Cardiac septum (tissue), 1 donor: Measurements from ENCODE around the gene TAL1. TPM values are rescaled to one million over a fixed set of nuclear protein-coding genes. Genes with fewer than 3 reads are reported as not detected.
"Not testable (repeated sequence)": the region's sequence is repeated elsewhere in the genome, so short reads cannot be mapped to it uniquely, and the experiment has no call there.

Experiments used
- DNase-seq: peaks from one replicate; pipeline ENCODE4 v3.0.0-alpha.2; 2020; ENCODE audit warnings: low spot score
- intact Hi-C: fragments of 100-400 bp; cut with DNase I; formaldehyde crosslinking; loops from one replicate; pipeline ENCODE4 v1.14.0; 2022
- total RNA-seq: library from RNA; stranded (reverse); fragmentation: NEBNext Ultra II Directional; extraction: Animal tissue kit (Norgen Biotek cat#: 25700); gene quantifications from one replicate; pipeline ENCODE4 v1.2.1, GENCODE V29; 2021
- donor health status: DM: no; HTN: no; CAD: no.

TAL1 gene
- total RNA-seq, 1 donor from 2014 or later: 1.9 TPM

DNA sequence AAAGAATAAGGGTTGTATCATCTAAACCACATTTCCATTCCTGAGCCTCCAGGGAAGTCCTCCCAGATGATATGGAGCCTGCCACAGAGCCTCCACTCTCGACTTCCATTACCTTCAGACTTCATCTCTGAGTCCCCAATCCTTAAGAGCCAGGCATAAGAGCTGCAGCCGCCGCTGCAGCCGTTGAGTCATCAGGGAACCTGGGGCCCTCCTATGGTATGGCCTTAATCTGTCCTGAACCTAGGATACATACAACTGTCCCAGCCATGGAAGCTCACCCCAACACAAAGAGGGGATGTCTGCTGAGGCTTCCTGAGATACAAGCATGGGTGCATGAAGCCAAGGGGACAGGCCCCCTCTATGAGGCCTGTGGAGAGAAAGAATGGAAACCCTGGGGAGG is 16.3 kb downstream of the TAL1 start:
- intact Hi-C loops: no loop called here
- peak; percentile 36 for DNase-seq

DNA sequence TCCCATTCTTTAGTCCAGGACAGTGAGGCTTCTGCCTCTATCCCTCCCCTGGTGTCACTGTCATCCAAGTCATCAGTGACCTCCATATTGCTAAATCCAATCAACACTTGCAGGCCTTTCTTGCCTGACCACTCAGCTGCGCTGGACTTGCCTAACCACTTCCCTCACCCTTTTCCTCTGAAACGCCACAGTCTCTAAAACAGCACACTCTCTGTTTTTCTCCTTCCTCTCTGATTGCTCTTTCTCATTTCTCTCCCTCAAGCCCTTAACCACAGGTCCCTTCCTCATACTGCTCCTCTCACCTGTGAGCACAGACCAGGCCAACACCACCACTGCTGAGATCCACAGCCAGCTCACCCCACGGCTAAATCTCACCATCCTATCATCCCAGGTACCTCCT is 17.5 kb downstream of the TAL1 start:
- peak; percentile 51 for DNase-seq
- intact Hi-C loops: no loop called here

DNA sequence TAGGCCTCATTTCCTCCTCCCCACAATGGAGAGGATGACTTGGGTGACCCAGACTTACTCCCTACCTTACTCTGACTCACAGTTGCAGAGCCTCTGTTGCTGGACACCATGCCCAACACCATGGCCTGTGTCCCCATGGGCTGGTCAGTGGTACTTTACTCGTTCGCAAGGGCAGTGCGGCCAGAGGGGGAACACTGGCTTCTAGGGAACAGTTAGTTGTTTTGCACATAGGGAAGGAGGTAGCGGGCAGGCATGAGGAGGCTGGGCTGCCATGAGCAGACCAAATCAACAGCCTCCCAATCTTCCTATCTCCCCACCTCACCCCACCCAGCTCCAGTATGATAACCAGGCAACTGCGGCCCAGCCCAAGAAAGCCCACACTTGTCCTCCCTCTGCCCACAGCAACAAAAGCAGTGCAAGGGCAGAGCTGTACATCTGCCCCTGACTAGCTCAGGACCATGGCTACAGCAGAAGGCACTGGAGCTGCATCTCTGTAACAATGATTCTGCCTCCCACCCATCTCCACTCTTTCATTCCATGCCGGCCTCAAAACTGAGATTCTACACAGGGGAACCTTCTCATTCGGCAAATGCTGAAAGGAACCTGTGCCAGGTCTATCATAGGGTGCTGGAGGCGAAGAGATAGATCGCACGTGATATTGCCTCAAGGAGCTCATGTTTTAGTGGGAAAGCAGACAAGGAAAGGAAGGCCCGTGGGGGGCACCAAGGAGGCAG is 18.6 kb downstream of the TAL1 start:
- DNase-seq: peak; percentile 58
- intact Hi-C loops: no loop called here

DNA sequence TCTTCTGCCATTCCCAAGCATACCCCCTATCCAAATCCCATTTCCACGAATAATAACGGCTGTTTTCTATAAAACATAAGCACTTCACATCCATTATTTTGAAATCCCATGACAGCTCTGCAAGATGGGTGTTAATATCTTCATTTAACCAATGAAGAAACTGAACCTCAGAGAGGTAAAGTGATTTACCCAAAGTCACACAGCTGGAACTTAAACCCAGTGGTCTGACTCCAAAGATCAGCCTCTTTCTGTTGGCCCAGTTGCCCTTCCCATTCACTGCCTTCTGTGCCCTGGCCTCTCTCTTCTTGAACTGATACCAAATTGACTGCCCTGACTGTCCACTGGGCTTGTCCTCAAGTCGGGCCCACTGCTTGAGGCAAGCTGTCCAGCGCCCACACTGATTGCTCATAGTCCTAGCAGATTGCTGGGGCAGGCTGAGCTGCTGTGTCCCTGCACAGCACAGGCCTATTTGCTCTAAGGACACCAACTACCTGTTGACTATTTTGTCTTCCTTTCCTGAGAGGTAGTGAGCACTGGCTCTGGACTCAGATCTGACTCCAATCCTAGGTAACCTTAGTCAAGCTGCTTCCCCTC is 19.3 kb downstream of the TAL1 start:
- intact Hi-C loops: no loop called here
- DNase-seq: peak; percentile 58

DNA sequence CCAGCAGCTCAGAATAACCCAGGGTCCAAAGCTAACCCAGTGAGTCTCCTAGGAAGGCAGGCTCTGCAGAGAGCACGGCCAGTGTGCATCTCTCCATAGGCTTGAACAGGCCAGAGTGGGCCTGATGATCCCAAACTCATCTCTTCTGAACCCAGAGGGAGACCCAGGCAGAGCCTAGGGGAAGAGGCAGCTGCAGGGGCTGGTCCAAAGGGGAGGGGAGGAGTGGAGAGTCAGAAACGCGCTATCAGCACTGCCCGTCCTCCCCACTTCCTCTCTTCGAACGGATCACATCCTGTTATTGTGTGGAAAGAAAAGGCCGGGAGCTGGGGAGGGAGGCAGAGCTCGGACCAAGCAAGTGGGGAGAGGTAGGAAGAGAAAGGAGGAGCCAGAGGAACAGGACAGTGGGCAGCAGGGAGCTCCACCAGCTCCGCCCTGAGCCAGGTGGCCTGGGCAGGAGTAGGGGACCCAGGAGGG is 20.2 kb downstream of the TAL1 start:
- no peak for DNase-seq
- intact Hi-C loops: no loop called here

DNA sequence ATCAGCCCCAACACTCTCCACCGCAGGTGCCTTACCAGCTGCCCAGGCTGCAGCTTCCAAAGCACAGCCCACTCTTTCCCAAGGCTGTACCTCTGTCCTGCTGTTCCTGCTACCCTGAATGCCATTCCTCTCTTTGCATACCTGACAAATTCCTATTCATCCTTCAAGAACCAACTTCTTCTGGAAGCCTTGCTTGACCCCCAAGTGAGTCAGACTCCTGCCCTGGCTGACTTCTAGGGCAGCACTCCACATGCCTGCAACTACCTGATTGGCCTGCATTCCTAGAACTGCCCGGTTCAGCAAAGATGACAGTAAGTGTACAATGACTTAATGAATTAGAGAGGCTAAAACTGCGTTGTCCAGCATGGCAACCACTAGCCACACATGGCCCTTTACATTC is 21.4 kb downstream of the TAL1 start:
- DNase-seq: no peak
- intact Hi-C loops: no loop called here

DNA sequence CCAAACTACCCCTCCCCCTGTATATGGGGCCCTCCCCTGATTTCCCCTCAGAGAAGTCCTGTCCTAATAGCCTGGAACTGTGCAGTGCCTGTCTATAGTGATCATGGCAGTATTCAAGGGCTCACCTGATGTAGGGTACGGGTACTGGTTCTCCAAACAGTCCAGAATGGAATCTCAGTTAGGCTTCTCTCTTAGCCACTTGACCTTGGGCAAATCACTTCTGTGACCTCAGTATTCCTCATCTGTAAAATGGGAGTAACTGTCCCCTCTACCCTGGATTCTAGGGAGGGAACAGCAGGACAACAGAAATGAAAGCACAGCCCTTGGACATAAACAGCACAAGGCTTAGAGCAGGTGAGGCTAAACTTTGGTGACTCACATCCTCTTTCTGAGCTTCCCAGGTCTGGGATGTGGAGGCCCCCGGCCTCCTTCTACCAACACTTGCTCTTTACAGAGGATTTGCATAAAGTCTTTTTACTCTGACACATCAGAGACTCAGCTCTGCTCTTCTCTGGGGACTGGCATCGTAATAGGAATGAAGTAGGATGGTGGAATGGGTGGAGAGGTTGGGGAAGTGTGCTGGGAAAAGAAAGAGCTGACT is 22.2 kb downstream of the TAL1 start:
- DNase-seq: no peak
- intact Hi-C loops: no loop called here

DNA sequence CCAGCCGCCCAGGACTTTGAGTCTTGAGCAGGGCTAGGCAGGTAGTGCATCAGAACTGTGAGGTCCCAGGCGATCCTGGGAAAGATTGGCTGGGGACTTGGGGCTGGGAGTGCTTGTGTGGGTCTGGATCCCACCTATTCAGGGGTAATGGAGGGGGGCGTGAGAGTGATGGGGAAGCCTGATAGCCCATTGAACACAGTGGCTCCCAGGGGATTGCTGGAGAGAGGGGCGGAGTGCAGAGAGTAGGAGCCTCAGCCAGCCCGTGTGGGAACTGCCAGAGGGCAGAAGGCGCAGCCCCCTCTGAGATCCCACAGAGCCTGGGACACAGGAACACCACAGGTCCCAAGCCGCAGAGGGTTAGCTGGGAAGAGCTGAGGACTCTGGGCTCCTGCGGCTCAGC is 22.9 kb downstream of the TAL1 start:
- no peak for DNase-seq
- intact Hi-C loops: no loop called here

DNA sequence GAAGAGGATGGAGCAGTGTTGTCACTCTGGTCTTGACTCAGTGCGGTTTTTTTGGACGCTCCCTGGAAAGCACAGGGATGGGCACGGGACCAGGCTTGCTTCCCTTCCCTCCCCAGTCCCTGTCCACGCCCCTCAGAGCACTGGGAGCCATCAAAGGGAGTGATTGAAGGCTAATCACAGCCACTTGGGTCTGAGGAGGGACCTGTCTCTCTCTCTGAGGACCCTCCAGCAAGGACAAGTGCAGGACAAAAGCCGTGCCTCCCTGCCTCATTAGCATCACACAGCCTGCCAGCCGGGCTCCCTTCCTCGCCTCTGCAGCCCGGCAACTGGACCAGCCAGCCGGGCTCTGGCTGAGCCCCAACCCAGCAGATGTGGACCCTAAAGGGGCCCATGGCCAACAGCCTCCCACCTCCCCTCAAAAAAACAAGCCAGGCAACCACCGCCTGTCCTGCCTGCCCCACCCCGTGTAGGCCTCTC is 23.6 kb downstream of the TAL1 start:
- no peak for DNase-seq
- intact Hi-C loops: no loop called here

DNA sequence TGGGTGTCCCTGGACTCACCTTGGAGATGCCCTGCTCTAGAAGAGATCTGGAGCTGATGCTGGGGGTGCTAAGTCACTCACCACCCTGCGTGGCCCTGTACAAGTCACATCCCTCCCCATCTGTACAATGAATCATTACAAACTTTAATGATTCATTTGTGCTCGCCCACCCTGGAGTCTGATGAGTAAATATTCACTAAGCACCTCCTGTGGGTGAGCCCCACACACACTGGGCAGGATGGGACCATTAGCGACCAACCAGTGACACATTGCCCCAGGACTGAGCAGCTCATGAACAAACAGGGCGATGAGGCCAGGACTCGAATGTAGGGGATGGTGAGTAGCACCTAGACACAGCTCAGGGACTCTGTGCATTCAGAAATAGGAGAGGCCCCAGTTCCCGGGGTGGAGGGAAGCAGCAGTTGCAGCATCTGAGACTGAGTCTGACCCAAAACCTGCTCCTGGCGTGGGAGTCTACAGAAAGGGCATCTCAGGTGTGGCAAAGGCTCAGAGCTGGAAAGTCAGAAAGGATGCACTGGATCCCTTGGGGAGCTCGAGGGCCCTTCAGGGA is 24.1 kb downstream of the TAL1 start:
- DNase-seq: no peak
- intact Hi-C loops: no loop called here

DNA sequence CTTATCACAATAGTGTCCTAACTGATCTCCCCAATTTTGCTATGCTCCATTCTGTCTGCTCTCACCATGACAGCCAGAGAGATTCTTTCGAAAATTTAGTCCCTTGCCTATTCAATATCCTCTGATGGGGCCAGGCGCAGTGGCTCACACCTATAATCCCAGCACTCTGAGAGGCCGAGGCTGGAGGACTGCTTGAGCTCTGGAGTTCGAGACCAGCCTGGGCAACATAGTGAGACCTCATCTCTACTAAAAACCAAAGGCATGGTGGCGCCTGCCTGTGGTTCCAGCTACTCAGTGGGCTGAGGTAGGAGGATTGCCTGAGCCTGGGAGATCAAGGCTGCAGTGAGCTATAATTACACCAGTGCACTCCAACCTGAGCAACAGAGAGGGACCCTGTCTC is 26.1 kb downstream of the TAL1 start:
- DNase-seq: no peak
- intact Hi-C loops: no loop called here

DNA sequence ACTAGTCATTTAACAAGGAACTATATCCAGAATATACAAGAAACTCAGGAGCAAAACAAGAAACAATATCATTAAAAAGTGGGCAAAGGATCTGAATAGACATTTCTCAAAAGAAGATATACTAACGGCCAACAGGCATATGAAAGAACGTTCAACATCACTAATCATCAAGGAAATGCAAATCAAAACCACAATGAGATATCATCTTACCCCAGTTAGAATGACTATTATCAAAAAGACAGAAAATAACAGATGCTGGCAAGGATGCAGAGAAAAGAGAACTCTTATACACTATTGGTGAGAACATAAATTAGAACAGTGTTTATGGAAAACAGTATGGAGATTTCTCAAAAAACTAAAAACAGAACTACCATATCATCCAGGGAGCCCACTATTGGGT is 28.5 kb downstream of the TAL1 start:
- DNase-seq, intact Hi-C loops: not testable (repeated sequence)

DNA sequence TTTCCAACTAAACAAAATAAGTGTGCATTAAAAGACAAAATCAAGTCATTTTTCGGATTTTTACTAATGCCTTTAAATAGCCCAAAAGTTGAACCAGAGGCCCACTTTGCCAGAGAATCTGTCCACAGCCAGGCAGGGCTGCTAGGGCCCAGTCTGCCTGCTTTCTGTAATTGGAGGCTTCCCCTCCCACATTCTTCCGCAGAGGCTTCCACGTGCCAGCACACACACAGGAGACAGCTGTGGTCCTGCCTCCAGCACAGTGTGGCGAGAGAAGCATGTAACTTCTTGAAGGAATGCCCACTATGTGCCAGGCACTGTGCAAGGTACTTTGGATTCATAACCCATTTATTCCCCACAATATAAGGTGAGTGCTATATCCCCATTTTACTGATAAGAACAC is 30.8 kb downstream of the TAL1 start:
- intact Hi-C loops: no loop called here
- DNase-seq: no peak

DNA sequence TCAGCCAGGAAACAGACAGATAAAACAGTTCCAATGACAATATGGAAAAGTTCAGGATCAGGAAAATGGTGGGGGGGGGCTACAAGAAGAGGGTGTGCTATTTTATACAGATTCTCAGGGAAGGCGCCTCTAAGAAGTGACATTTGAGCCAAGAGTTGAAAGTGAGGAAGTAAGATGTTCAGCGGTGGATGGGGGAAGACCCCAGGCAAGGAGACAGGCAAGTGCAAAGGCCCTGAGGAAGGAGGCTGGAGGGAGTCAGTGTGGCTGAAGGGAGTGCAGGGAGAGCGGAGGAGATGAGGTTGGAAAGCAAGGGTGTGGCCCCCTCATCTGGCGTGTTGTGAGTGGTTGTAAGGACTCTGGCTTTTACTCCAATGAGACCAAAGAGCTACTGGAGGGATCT is 33.8 kb downstream of the TAL1 start:
- intact Hi-C loops: no loop called here
- DNase-seq: no peak

DNA sequence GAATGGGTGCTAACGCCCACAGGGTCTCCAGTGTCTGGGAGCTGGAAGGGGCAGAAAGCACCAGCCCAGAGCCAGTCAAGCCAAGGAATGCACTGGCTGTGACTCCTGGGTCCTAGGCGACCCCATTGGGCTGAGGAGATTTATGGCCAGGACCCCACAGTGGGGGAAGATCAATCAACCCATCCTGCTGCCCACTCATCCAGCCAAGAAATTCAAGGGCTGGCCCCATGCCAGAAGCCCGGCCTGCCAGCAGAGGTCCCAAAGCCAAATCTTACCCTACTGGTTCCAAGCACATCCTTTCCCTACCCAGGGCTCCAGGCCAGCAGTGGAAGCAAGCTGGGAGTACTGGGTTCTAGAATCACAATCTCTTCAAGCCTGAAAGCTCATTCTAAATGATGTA is 35.4 kb downstream of the TAL1 start:
- peak; percentile 9 for DNase-seq
- intact Hi-C loops: no loop called here

DNA sequence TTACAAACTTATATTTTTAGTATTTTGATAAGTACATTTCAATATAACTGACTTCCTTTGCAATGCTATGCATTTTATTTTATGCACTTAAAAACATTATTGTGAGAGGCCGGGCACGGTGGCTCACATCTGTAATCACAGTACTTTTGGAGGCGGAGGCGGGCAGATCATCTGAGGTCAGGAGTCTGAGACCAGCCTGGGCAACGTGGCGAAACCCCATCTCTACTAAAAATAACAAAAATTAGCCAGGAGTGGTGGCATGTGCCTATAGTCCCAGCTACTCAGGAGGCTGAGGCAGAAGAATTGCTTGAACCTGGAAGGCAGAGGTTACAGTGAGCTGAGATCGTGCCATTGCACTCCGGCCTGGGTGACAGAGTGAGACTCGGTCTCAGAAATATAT is 36.0 kb downstream of the TAL1 start:
- intact Hi-C loops: not testable (repeated sequence)
- peak; percentile 24 for DNase-seq

DNA sequence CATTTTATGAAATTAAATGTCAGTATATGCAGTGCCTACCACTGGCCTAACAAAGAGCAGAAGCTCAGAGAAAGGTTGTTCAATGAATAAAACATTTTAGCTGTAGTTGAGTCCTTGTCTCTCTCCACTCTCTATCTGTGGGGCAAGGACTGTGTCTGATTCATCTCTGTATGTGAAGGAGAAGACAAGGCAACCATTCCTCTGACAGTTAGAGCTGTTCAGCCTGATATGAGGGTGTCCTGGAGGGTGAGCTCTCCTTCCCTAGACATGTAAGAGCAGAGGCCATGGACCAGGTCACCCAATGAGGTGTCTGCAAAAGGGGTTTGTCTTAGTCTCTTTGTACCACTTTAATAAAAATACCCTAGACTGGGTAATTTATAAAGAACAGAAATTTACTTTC is 37.7 kb downstream of the TAL1 start:
- intact Hi-C loops: loop anchor here (5.0 kb wide), 1 partner anchor 518 kb away; no protein-coding TSS in a partner anchor
- DNase-seq: peak; percentile 33

DNA sequence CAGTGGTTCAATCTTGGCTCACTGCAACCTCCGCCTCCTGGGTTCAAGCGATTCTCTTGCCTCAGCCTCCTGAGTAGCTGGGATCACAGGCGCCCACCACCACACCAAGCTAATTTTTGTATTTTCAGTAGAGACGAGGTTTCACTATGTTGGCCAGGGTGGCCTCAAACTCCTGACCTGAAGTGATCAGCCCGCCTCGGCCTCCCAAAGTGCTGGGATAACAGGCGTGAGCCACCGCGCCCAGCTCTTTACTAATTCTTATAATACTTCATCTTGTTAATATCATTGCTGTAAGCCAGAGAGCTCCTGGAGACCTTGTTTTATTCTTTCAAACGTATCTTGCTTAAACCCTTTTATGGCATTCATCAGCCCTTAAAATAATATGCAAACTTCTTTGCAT is 38.5 kb downstream of the TAL1 start:
- peak; percentile 59 for DNase-seq
- intact Hi-C loops: loop anchor here (2.0 to 5.0 kb wide), 2 partner anchors 69 to 519 kb away; no protein-coding TSS in a partner anchor

DNA sequence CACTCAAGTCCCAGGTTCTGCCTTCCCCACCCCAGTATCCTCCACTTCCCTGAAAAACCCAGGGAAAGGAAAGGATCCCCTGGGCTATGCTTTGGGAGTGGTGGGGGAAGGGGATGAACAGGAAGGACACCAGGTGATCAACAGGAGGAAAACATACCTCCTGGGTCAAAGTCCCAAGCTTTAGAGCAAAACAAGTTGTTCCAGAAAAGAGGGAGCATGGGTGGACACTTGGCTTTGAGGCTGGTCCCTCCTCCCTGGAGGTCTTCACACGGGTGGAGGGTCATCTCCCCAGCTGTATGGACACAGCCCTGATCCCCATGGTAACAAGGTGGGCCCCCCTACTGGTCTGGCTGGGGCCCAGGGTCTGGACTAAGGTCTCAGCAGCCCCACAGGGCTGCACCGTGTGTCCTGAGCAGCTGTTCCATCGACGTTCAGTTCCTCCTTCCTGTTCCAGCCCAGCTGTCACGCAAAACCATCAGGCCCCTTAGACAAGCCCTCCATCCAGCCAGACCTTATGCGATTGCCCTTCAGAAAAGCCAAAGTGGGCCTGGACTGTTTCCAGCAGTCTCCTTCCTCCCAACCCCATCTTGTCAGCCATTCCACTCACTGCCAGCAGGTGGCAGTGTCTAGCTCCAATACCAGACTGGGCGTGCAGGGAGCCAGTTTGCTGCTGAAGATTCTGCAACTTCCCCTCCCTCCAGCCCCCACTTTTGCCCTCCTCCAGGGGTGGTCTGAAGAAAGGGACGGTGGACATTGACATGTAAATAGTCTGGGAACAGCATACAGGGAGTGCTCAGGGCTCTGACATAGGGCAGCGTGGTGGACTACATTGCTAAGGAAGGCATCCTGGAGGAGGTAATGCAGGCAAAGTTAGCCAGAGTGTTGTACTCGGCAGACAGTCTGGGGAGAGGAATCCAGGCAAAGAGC is 39.3 kb downstream of the TAL1 start:
- DNase-seq: peak; percentile 86
- intact Hi-C loops: loop anchor here (2.0 to 5.0 kb wide), 2 partner anchors 70 to 520 kb away; no protein-coding TSS in a partner anchor
